IMR-90 (cell line): ENCODE measurements around the gene ERG. TPM values are rescaled to one million over a fixed set of nuclear protein-coding genes. Genes with fewer than 3 reads are reported as not detected.
A peak's percentile ranks its signal among the peaks of the same experiment; 100 is the strongest.

Source experiments
- ATAC-seq: fragments of 200-7000 bp; cut with Tn5 transposase; 2 replicates; pipeline ENCODE4 v1.9.1; 2020; ENCODE audit warnings: low read depth, mild to moderate bottlenecking, moderate library complexity
- BruUV-seq: library from RNA; stranded (reverse); fragments of 400-500 nt; replicated peaks from 2 replicates; lab custom pipeline; 2021; lab: Mats Ljungman, UMichigan
- CTCF ChIA-PET: fragments of 300-600 bp; formaldehyde crosslinking; extraction: SDS; loops from one replicate; lab custom pipeline; 2021; ENCODE audit warnings: antibody characterized with exemption; lab: Yijun Ruan, JAX
- POLR2A ChIA-PET: fragments of 300-600 bp; sonication (Branson Sonifier 250); formaldehyde crosslinking; loops from one replicate; lab custom pipeline; 2022; ENCODE audit warnings: antibody characterized with exemption; ENCODE audit not compliant: unreplicated experiment; lab: Charles Lee
- DNase-seq: peaks from one replicate; pipeline ENCODE4 v3.0.0; 2013
- H2AFZ ChIP-seq: replicated peaks from 2 replicates; pipeline ENCODE3; 2013; ENCODE audit warnings: low read length, mild to moderate bottlenecking; ENCODE audit not compliant: poor library complexity
- H2AK5ac ChIP-seq: 2 replicates; pipeline ENCODE4 v1.6.1; 2013; ENCODE audit warnings: low read depth, low read length, inconsistent platforms
- H2AK9ac ChIP-seq: replicated peaks from 2 replicates; pipeline ENCODE3; 2013; ENCODE audit warnings: mild to moderate bottlenecking, low read depth, low read length, moderate library complexity; ENCODE audit not compliant: poor library complexity
- H2BK120ac ChIP-seq: 2 replicates; pipeline ENCODE4 v1.6.1; 2013; ENCODE audit warnings: low read depth, low read length, inconsistent platforms
- H2BK15ac ChIP-seq: 3 replicates; pipeline ENCODE4 v1.6.1; 2013; ENCODE audit warnings: low read depth, low read length, inconsistent platforms
- H2BK20ac ChIP-seq: 2 replicates; pipeline ENCODE4 v1.6.1; 2013; ENCODE audit warnings: low read depth, mild to moderate bottlenecking, inconsistent platforms, low read length, moderate library complexity
- H2BK5ac ChIP-seq: 2 replicates; pipeline ENCODE4 v1.6.1; 2013; ENCODE audit warnings: mild to moderate bottlenecking, low read depth, low read length, inconsistent platforms; ENCODE audit not compliant: poor library complexity, severe bottlenecking
- H3K14ac ChIP-seq: replicated peaks from 2 replicates; pipeline ENCODE4 v1.6.1; 2013; ENCODE audit warnings: low read depth, low read length, inconsistent platforms
- H3K18ac ChIP-seq: 2 replicates; pipeline ENCODE4 v1.6.1; 2013; ENCODE audit warnings: low read depth, low read length, control low read depth
- H3K23ac ChIP-seq: 2 replicates; pipeline ENCODE4 v1.6.1; 2013; ENCODE audit warnings: low read depth, low read length, inconsistent platforms
- H3K27ac ChIP-seq: 2 replicates; pipeline ENCODE4 v1.5.1; 2013; ENCODE audit warnings: mild to moderate bottlenecking, control low read depth, low read length; ENCODE audit not compliant: insufficient read depth
- H3K27me3 ChIP-seq: 2 replicates; pipeline ENCODE4 v1.6.1; 2013; ENCODE audit warnings: low read length; ENCODE audit not compliant: control insufficient read depth, insufficient read depth
- H3K36me3 ChIP-seq: 2 replicates; pipeline ENCODE4 v1.6.1; 2013; ENCODE audit warnings: low read length, mixed read lengths; ENCODE audit not compliant: control insufficient read depth, insufficient read depth
- H3K4ac ChIP-seq: 2 replicates; pipeline ENCODE4 v1.6.1; 2013; ENCODE audit warnings: low read depth, low read length, inconsistent platforms
- H3K4me1 ChIP-seq: 2 replicates; pipeline ENCODE4 v1.6.1; 2013; ENCODE audit warnings: low read length, mixed read lengths; ENCODE audit not compliant: control insufficient read depth, insufficient read depth
- H3K4me2 ChIP-seq: 2 replicates; pipeline ENCODE4 v1.6.1; 2013; ENCODE audit warnings: low read depth, mild to moderate bottlenecking, control low read depth, low read length, moderate library complexity
- H3K4me3 ChIP-seq: 2 replicates; pipeline ENCODE4 v1.5.1; 2013; ENCODE audit warnings: low read depth, mild to moderate bottlenecking, control low read depth, low read length, moderate library complexity; ENCODE audit not compliant: insufficient read depth
- H3K56ac ChIP-seq: 2 replicates; pipeline ENCODE4 v1.6.1; 2013; ENCODE audit warnings: low read length, inconsistent platforms; ENCODE audit not compliant: insufficient read depth; ENCODE audit errors: extremely low read depth
- H3K79me1 ChIP-seq, 2 experiments: 2 replicates each; pipeline ENCODE4 v1.6.1; 2013; ENCODE audit warnings: low read length in 2 of 2, inconsistent platforms in 1 of 2, low read depth in 1 of 2
- H3K9ac ChIP-seq: 2 replicates; pipeline ENCODE4 v1.6.1; 2013; ENCODE audit warnings: low read depth, low read length, control low read depth
- H3K9me1 ChIP-seq: 2 replicates; pipeline ENCODE4 v1.6.1; 2013; ENCODE audit warnings: low read length, inconsistent platforms; ENCODE audit not compliant: insufficient read depth
- H3K9me3 ChIP-seq: 2 replicates; pipeline ENCODE4 v1.6.1; 2013; ENCODE audit warnings: low read length; ENCODE audit not compliant: control insufficient read depth, insufficient read depth
- H4K20me1 ChIP-seq: 2 replicates; pipeline ENCODE4 v1.6.1; 2013; ENCODE audit warnings: low read length, inconsistent platforms; ENCODE audit not compliant: insufficient read depth
- H4K5ac ChIP-seq: 2 replicates; pipeline ENCODE4 v1.6.1; 2013; ENCODE audit warnings: mild to moderate bottlenecking, low read depth, low read length, control low read depth
- H4K8ac ChIP-seq, 2 experiments: 2 replicates each; pipeline ENCODE4 v1.6.1; 2013; ENCODE audit warnings: low read depth in 2 of 2, low read length in 2 of 2, control low read depth in 1 of 2, inconsistent platforms in 1 of 2
- H4K91ac ChIP-seq: 2 replicates; pipeline ENCODE4 v1.6.1; 2013; ENCODE audit warnings: low read depth, low read length, inconsistent platforms; ENCODE audit not compliant: insufficient read depth
- BHLHE40 ChIP-seq: fragments of 150-350 bp; IDR thresholded peaks from 2 replicates; pipeline ENCODE4 v1.6.1; 2016; ENCODE audit warnings: mild to moderate bottlenecking, low read depth, low read length
- CEBPB ChIP-seq: IDR thresholded peaks from 2 replicates; pipeline ENCODE4 v1.6.1; 2012; ENCODE audit warnings: low read depth, low read length, improper control_type of control experiment
- CHD1 ChIP-seq: IDR thresholded peaks from 2 replicates; pipeline ENCODE4 v1.6.1; 2012; ENCODE audit warnings: low read depth, low read length, improper control_type of control experiment
- MAFK ChIP-seq: IDR thresholded peaks from 2 replicates; pipeline ENCODE4 v1.6.1; 2012; ENCODE audit warnings: low read depth, low read length, improper control_type of control experiment
- WGBS, 2 experiments: methylation state at CpG; one replicate each; pipeline versions ENCODE4 v1.1.5 to v1.1.7; 2013; ENCODE audit warnings: missing lambda C conversion rate in 2 of 2; ENCODE audit not compliant: insufficient read length in 1 of 2; ENCODE audit errors: extremely low coverage in 2 of 2; 5-methylcytosine and 5-hydroxymethylcytosine counted together
- dilution Hi-C: fragments of 300-500 bp; cut with HindIII; formaldehyde crosslinking; loops from one replicate; pipeline ENCODE4 v1.14.3; 2018; ENCODE audit warnings: low sequenced_read_pairs; ENCODE audit not compliant: unreplicated experiment
- in situ Hi-C: fragments of 300-500 bp; cut with MboI; formaldehyde crosslinking; loops from 3 replicates; pipeline ENCODE4 v1.14.3; 2019; ENCODE audit warnings: low sequenced_read_pairs, inconsistent platforms, mixed read lengths
- intact Hi-C: fragments of 100-400 bp; cut with micrococcal nuclease; formaldehyde crosslinking; loops from 2 replicates; pipeline ENCODE4 v1.10.0; 2022
- polyA plus RNA-seq, 3 experiments: library from polyadenylated mRNA; depleted of rRNA; stranded (reverse); fragments of >200 nt; gene quantifications; 2 replicates each; pipeline ENCODE4 v1.2.3, GENCODE V29; 2012; ENCODE audit warnings: low replicate concordance in 1 of 3
- total RNA-seq: library from RNA; depleted of rRNA; stranded (reverse); fragments of >200 nt; gene quantifications from 2 replicates; pipeline ENCODE4 v1.2.3, GENCODE V29; 2012
- TF ChIP-seq, protein P1 (sequence below): conservative IDR thresholded peaks from 2 replicates; pipeline ENCODE4 v1.5.1; 2012; ENCODE audit warnings: mild to moderate bottlenecking, low read depth, low read length, improper control_type of control experiment

Gene ERG
- total and polyA plus RNA-seq, 2 of the 4 experiments (the other 2 are of a cell fraction), result not detected

DNA sequence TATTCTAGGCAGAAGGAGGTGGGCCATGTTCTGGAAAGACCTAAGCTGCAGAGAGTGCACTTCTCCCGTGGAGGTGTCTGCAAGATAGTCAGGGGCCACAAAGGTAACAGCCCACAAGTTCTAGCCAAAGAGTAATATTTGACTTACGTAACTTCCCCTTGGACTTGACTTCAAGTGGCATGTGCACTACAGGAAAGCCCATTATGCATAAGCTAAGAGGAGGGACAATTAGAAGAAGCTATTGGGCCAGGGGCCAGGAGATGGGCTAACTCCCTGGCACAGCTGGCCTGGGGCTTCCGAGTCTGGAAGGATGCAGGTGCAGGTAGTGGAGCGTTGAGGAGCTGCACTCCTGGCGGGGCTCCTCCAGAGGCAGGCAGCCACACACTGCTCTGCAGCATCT lies 58.3 kb downstream of the ERG start:
- no peak for TF ChIP-seq CEBPB
- no peak for TF ChIP-seq MAFK
- TF ChIP-seq BHLHE40, result no peak
- TF ChIP-seq CHD1, result no peak
- TF ChIP-seq, protein P1, sequence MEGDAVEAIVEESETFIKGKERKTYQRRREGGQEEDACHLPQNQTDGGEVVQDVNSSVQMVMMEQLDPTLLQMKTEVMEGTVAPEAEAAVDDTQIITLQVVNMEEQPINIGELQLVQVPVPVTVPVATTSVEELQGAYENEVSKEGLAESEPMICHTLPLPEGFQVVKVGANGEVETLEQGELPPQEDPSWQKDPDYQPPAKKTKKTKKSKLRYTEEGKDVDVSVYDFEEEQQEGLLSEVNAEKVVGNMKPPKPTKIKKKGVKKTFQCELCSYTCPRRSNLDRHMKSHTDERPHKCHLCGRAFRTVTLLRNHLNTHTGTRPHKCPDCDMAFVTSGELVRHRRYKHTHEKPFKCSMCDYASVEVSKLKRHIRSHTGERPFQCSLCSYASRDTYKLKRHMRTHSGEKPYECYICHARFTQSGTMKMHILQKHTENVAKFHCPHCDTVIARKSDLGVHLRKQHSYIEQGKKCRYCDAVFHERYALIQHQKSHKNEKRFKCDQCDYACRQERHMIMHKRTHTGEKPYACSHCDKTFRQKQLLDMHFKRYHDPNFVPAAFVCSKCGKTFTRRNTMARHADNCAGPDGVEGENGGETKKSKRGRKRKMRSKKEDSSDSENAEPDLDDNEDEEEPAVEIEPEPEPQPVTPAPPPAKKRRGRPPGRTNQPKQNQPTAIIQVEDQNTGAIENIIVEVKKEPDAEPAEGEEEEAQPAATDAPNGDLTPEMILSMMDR, result no peak
- Histone ChIP-seq H3K23ac (no peak overlapping the region), H3K4me2 (no peak overlapping the region), H3K27me3 (peaks cover 2% of the 10 kb centered on the region; the same call in 1 of the 2 replicates), H3K79me1 (no peaks in the 10 kb centered on the region), H3K4me1 (peaks cover 12% of the 10 kb centered on the region), H2AK9ac (no peak overlapping the region), H3K14ac (no peak overlapping the region), H2BK5ac (no peak overlapping the region), H2AFZ (no peak overlapping the region), H3K27ac (no peak overlapping the region), H3K56ac (no peak overlapping the region), H4K20me1 (no peaks in the 10 kb centered on the region), H2AK5ac (no peak overlapping the region), H3K4me3 (no peak overlapping the region), H3K4ac (no peak overlapping the region; the same call in 1 of the 2 replicates), H2BK120ac (peak overlapping the region; percentile 32; the same call in 1 of the 2 replicates), H4K91ac (no peak overlapping the region; the same call in 1 of the 2 replicates), H4K8ac (no peak overlapping the region), H3K9ac (no peak overlapping the region), H3K18ac (no peak overlapping the region), H2BK15ac (peak overlapping the region; percentile 56; the same call in 1 of the 3 replicates), H4K5ac (no peak overlapping the region), H3K9me3 (no peaks in the 10 kb centered on the region), H2BK20ac (peak overlapping the region; percentile 45; the same call in 1 of the 2 replicates), H3K9me1 (peaks cover 7% of the 10 kb centered on the region; the same call in 1 of the 2 replicates), H3K36me3 (no peaks in the 10 kb centered on the region)
- intact Hi-C loops, result no loop called here
- no TSS peak for BruUV-seq
- ChIA-PET POLR2A (no interaction called here), CTCF (no interaction called here)
- DNase-seq (no peak), ATAC-seq (no peak)
- in situ Hi-C loops, result no loop called here
- dilution Hi-C loops, result no loop called here
- WGBS, 2 experiments, result no CpG with 5 or more reads among the region's 5 CpGs
